Neuron (in vitro differentiated cells): ENCODE data around the gene SLIT3.

Experiments
- H2AFZ ChIP-seq: one replicate; pipeline ENCODE4 v1.6.1; 2013; ENCODE audit warnings: low read depth, mild to moderate bottlenecking, inconsistent platforms, low read length, moderate library complexity
- H3K27me3 ChIP-seq: one replicate; pipeline ENCODE4 v1.6.1; 2013; ENCODE audit warnings: low read length; ENCODE audit not compliant: insufficient read depth
- H3K36me3 ChIP-seq: one replicate; pipeline ENCODE4 v1.6.1; 2013; ENCODE audit warnings: low read length; ENCODE audit not compliant: insufficient read depth
- H3K4me1 ChIP-seq: one replicate; pipeline ENCODE4 v1.6.1; 2013; ENCODE audit warnings: low read length; ENCODE audit not compliant: insufficient read depth
- H3K4me3 ChIP-seq: 2 replicates; pipeline ENCODE4 v1.5.1; 2013; ENCODE audit warnings: mild to moderate bottlenecking, low read length, moderate library complexity
- H3K9me3 ChIP-seq: one replicate; pipeline ENCODE4 v1.6.1; 2013; ENCODE audit warnings: low read length

Gene SLIT3

DNA sequence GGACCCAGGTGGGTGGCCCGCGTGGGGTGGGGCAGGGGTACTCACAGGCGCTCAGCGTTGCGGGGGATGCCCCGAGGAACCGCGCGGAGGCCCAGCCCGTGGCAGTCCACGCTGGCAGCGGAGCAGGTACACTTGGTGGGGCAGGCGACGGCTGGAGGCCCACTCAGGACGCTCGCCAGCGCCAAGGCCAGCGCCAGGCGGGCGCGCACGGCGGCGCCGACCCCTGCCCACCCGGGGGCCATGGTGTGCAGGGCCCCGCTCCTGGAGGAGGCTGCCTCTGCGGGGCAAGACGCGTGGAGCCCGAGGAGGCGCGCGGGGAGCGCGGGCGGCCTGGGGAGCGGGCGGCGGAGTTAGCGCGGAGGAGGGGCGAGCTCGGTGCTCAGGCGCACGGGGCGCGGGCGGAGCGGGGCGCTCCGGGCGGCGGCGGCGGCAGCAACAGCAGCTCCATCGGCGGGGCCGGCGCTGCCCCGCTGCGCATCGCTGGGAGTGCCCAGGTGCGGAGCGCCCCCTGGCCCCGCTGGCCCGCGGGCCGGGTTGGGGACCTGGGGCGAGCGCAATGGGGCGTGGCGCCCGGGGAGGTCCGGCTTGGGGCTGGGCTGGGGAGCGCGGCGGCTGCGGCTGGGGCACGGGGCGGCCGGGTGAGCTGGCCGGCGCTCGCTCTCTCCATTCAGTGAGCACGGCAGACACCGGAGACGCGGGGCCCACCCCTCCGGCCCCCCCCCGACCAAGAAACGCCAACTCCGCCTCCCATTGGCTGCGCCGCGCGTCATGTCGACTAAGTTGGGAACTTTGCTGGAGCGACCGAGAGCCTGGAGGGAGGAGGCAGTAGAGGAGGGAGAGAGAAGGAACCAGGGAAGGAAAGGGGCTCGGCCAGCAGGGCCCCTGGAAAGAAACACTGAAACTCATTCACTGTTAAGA lies at the start of gene SLIT3:
Gene SLIT3 (minus strand): TSS at position 672 of the 918 bp plus-strand sequence. CDS start 430 bp downstream, at position 242.
- Histone ChIP-seq H3K4me1 (no peaks in the 10 kb centered on the region), H3K9me3 (no peaks in the 10 kb centered on the region), H3K4me3 (no peak within 1 kb of the TSS), H2AFZ (no peak within 1 kb of the TSS), H3K27me3 (peaks cover 55% of the 10 kb centered on the region), H3K36me3 (no peaks in the 10 kb centered on the region)

DNA sequence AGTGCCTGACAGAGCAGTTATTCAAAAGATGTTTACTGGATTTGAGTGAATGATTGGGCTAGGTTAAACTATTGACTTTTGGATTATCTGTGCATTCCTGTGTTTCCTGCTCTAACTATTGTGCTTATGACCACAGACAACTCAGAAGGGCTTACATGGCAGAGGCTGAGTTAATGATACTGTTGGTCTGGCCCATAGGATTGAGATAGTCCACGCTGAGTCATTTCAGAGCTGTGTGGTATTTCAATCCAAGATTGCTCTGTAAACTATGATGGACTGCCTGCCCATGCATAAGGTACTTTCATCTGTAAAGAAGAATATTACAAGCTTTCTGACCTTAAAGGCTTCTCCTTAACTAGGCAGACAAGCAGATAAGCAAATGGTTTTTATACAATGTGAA lies 49.1 kb upstream of the SLIT3 start:
- no peak overlapping the region for H3K4me3 ChIP-seq
- peaks cover 5% of the 10 kb centered on the region for H3K27me3 ChIP-seq

GRCh38 chr5:169347786-169348185 lies 46.8 kb upstream of the SLIT3 start:
- H3K9me3 ChIP-seq: no peaks in the 10 kb centered on the region
- H3K4me1 ChIP-seq: no peaks in the 10 kb centered on the region
- no peak overlapping the region for H3K4me3 ChIP-seq
- H2AFZ ChIP-seq: no peak overlapping the region
- H3K27me3 ChIP-seq: peaks cover 5% of the 10 kb centered on the region
- H3K36me3 ChIP-seq: no peaks in the 10 kb centered on the region

More for the DNA sequence above, 49.1 kb upstream of the SLIT3 start:
- H3K4me1 ChIP-seq: no peaks in the 10 kb centered on the region
- H2AFZ ChIP-seq: no peak overlapping the region
- H3K9me3 ChIP-seq: no peaks in the 10 kb centered on the region
- no peaks in the 10 kb centered on the region for H3K36me3 ChIP-seq

GRCh38 chr5:169344629-169345028 lies 43.7 kb upstream of the SLIT3 start:
- Histone ChIP-seq H2AFZ (no peak overlapping the region), H3K27me3 (peaks cover 3% of the 10 kb centered on the region), H3K4me3 (no peak overlapping the region), H3K36me3 (no peaks in the 10 kb centered on the region), H3K4me1 (no peaks in the 10 kb centered on the region), H3K9me3 (no peaks in the 10 kb centered on the region)

GRCh38 chr5:169343766-169344165 lies 42.8 kb upstream of the SLIT3 start:
- Histone ChIP-seq H3K36me3 (no peaks in the 10 kb centered on the region), H3K27me3 (peaks cover 3% of the 10 kb centered on the region), H3K4me1 (no peaks in the 10 kb centered on the region), H3K4me3 (no peak overlapping the region), H2AFZ (no peak overlapping the region), H3K9me3 (no peaks in the 10 kb centered on the region)

DNA sequence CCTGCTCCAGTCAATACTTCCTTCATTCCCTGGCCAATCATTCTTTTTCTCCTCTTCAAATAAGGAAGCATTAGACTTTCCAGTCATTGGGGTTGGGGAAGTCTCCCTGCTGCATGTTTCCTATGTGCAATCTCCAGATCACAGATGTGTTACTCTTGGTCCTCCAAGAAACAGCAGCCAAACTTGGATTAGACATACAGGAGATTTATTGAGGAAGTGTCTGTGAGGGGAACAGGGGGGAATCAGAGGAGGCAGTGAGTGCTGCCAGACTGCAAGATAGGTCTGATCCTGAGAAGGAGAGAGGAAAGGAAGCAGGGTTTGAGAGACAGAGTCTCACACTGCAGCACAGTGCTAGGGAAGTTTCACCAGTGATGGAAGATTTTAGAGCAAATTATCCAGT lies 40.6 kb upstream of the SLIT3 start:
- no peaks in the 10 kb centered on the region for H3K9me3 ChIP-seq
- no peak overlapping the region for H3K4me3 ChIP-seq
- no peaks in the 10 kb centered on the region for H3K27me3 ChIP-seq
- H3K4me1 ChIP-seq: no peaks in the 10 kb centered on the region
- no peak overlapping the region for H2AFZ ChIP-seq
- H3K36me3 ChIP-seq: no peaks in the 10 kb centered on the region

GRCh38 chr5:169339869-169340268 lies 38.9 kb upstream of the SLIT3 start:
- Histone ChIP-seq H3K9me3 (no peaks in the 10 kb centered on the region), H3K36me3 (no peaks in the 10 kb centered on the region), H3K4me1 (no peaks in the 10 kb centered on the region), H3K4me3 (no peak overlapping the region), H3K27me3 (no peaks in the 10 kb centered on the region), H2AFZ (no peak overlapping the region)

- H3K4me1 ChIP-seq: no peaks in the 10 kb centered on the region
- H3K27me3 ChIP-seq: no peaks in the 10 kb centered on the region
- H3K36me3 ChIP-seq: no peaks in the 10 kb centered on the region
- no peak overlapping the region for H2AFZ ChIP-seq
- H3K4me3 ChIP-seq: no peak overlapping the region
- H3K9me3 ChIP-seq: no peaks in the 10 kb centered on the region
Observed at GRCh38 chr5:169336242-169336641, 35.3 kb upstream of the SLIT3 start.

DNA sequence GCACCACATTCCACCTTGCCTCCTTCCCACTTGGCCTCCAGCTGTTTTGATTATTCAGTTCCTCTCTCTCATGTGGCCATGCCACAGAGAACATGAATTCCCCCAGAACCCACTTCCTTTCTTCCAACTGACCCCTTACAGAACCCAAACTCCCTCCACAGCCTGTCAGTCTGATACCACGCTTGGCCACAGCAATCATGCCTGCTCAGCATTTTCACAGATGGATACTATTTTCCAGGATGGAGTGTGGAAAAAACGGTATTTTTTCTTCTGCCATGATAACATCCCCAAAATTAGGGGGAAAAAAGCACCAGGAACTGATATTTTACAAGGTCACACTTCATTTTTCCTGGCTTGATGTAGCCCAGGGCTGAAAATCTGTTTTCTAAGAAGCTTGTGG lies 34.9 kb upstream of the SLIT3 start:
- Histone ChIP-seq H3K36me3 (no peaks in the 10 kb centered on the region), H3K4me3 (no peak overlapping the region), H3K4me1 (no peaks in the 10 kb centered on the region), H3K9me3 (no peaks in the 10 kb centered on the region), H2AFZ (no peak overlapping the region), H3K27me3 (no peaks in the 10 kb centered on the region)

DNA sequence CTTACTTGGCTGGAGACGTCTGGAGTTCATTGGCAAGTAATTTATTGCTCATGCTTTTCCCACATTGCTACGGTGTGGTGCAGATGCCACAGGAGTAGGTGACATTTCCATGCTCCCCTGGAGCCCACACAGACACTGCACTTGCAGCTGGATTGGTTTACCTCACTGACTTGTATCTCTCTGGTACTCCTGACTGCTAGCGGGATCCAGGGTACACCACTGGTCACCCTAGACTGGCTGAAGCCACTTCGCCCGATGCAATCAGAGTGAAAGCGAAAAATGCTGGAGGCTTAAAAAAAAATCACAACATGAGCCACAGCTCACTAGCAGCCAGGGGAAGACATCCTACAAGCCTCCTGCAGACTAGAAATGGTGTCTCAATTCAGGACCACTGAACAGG lies 32.6 kb upstream of the SLIT3 start:
- no peak overlapping the region for H3K4me3 ChIP-seq
- H3K36me3 ChIP-seq: no peaks in the 10 kb centered on the region
- H3K4me1 ChIP-seq: no peaks in the 10 kb centered on the region
- H2AFZ ChIP-seq: no peak overlapping the region
- H3K9me3 ChIP-seq: no peaks in the 10 kb centered on the region
- H3K27me3 ChIP-seq: no peaks in the 10 kb centered on the region

DNA sequence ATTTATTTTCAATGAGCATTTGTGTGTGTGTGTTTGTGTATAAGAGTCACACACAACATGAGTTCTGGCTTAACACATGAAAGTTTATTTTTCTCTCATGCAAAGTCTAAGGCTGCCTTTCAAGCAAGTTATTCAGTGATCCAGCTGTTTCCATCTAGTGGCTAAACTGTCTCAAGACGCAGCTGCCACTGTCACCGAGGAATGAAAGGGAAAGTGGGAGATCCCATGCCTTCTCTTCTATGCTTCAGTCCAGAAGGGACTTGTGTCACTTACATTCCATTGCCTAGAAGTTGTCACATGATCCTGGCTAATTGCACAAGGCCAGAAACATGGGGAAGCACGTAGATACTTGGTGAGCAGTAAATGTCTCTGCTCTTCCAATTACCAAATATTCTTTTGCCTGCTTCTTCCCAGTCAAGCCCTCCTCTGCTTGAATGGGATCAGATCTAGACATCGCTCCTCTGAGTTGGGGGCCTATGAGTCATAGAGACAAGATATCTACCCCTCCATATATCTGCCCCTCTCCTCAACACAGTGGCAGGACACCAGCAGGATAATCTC lies 30.4 kb upstream of the SLIT3 start:
- H3K27me3 ChIP-seq: no peaks in the 10 kb centered on the region
- H2AFZ ChIP-seq: no peak overlapping the region
- H3K36me3 ChIP-seq: no peaks in the 10 kb centered on the region
- H3K9me3 ChIP-seq: no peaks in the 10 kb centered on the region
- no peak overlapping the region for H3K4me3 ChIP-seq
- no peaks in the 10 kb centered on the region for H3K4me1 ChIP-seq

DNA sequence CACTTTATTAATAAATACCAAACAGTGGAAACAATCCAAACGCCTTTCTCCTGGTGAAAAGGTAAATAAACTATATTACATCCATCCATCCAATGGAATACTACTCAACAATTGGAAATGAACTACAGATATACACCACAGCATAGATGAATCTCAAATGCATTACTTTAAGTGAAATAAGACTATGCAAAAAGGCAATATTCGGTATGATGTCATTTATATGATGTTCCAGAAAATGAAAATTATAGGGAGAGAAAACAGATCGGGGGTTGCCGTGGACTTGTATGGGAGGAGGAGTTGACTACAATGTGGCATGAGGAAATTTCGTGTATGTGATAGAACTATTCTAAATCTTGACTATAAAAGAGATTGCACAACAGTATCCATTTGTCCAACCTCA lies 27.5 kb upstream of the SLIT3 start:
- Histone ChIP-seq H3K36me3 (no peaks in the 10 kb centered on the region), H3K4me3 (no peak overlapping the region), H3K27me3 (peaks cover 2% of the 10 kb centered on the region)

DNA sequence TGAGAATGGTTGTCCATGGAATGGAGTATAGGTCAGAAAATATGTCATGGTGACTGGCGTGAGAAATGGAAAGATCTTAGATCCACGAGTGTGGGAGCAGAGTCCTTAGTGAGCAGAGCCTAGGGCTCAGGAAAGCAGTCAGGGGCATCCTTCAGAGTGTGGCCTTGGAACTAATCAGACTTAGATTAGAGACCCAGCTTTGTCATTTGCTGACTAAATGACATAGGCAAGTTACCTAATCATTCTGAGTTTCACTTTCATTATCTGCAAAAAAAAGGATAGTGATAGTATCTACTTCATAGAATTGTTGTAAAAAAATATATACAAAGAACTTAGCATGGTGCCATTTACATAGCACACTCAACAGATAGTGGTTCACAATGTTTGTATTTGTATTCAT lies 24.3 kb upstream of the SLIT3 start:
- no peaks in the 10 kb centered on the region for H3K36me3 ChIP-seq
- peaks cover 6% of the 10 kb centered on the region for H3K27me3 ChIP-seq
- H3K4me1 ChIP-seq: no peaks in the 10 kb centered on the region

More for the DNA sequence above, 27.5 kb upstream of the SLIT3 start:
- no peaks in the 10 kb centered on the region for H3K9me3 ChIP-seq
- H3K4me1 ChIP-seq: no peaks in the 10 kb centered on the region
- no peak overlapping the region for H2AFZ ChIP-seq

More for the DNA sequence above, 24.3 kb upstream of the SLIT3 start:
- Histone ChIP-seq H2AFZ (no peak overlapping the region), H3K4me3 (no peak overlapping the region), H3K9me3 (no peaks in the 10 kb centered on the region)
